ENCODE measurements around the gene RNF150.
"Not testable (repeated sequence)": the region's sequence is repeated elsewhere in the genome, so short reads cannot be mapped to it uniquely, and the experiment has no call there.

The RNF150 gene

GRCh38 chr4:141133146-141133998, at the start of gene RNF150:
RNF150 (minus strand) TSS chr4:141133469.
- DNase-seq = no peak

- DNase-seq = no peak
These were observed 47.9 kb upstream of the RNF150 start for GRCh38 chr4:141180991-141181761.

- no peak for DNase-seq
These were observed 46.5 kb upstream of the RNF150 start for GRCh38 chr4:141179474-141180373.

GRCh38 chr4:141177171-141177570, 43.9 kb upstream of the RNF150 start:
- no peak for DNase-seq

- no peak for DNase-seq
These were observed 41.2 kb upstream of the RNF150 start for GRCh38 chr4:141174457-141174856.

GRCh38 chr4:141170671-141171070, 37.4 kb upstream of the RNF150 start:
- DNase-seq = no peak

- DNase-seq = no peak
These were observed 36.1 kb upstream of the RNF150 start for GRCh38 chr4:141169391-141169790.

- DNase-seq = not testable (repeated sequence)
These were observed 31.7 kb upstream of the RNF150 start for GRCh38 chr4:141165001-141165400.

GRCh38 chr4:141159027-141159426, 25.8 kb upstream of the RNF150 start:
- DNase-seq = no peak

GRCh38 chr4:141158219-141158618, 24.9 kb upstream of the RNF150 start:
- DNase-seq = no peak

- no peak for DNase-seq
These were observed 22.3 kb upstream of the RNF150 start for GRCh38 chr4:141155586-141155985.

- DNase-seq = no peak
These were observed 21.5 kb upstream of the RNF150 start for GRCh38 chr4:141154725-141155124.

- DNase-seq = no peak
These were observed 20.7 kb upstream of the RNF150 start for GRCh38 chr4:141153751-141154510.

- no peak for DNase-seq
These were observed 10.9 kb upstream of the RNF150 start for GRCh38 chr4:141144207-141144606.

- DNase-seq = no peak
These were observed 9.2 kb upstream of the RNF150 start for GRCh38 chr4:141142423-141142822.

GRCh38 chr4:141140391-141141200, 7.3 kb upstream of the RNF150 start:
- no peak for DNase-seq

- DNase-seq = no peak
These were observed 1.0 kb upstream of the RNF150 start for GRCh38 chr4:141133999-141134995.

- DNase-seq = no peak
These were observed 542 bp downstream of the RNF150 start for GRCh38 chr4:141132709-141133145.

GRCh38 chr4:141132072-141132708, 1.1 kb downstream of the RNF150 start:
- no peak for DNase-seq

- no peak for DNase-seq
These were observed 1.6 kb downstream of the RNF150 start for GRCh38 chr4:141131723-141132071.

Measured in CD4-positive, alpha-beta T cell treated with Interleukin-6 for 4 hours (primary cell).